Activated T-helper 2 cell treated with anti-CD3 and anti-CD28 coated beads, Interferon-gamma antibody, Interleukin-2, Interleukin-4, amounts not matched to agents 10 μg/mL and 5 μg/mL and 100 μg/mL, durations not matched to agents 14 hours and 24 hours and 36 hours (primary cell): ENCODE data around the gene ARFGAP2. TPM values are rescaled to one million over a fixed set of nuclear protein-coding genes. Genes with fewer than 3 reads are reported as not detected.
"Not testable (repeated sequence)": the region's sequence is repeated elsewhere in the genome, so short reads cannot be mapped to it uniquely, and the experiment has no call there.

Experiments used
- DNase-seq: peaks from one replicate; pipeline ENCODE4 v3.0.0; 2021; ENCODE audit warnings: low spot score
- H3K27ac Mint-ChIP-seq: one replicate; pipeline ENCODE4 v1.8.0; 2021; ENCODE audit warnings: mixed read lengths
- H3K27me3 Mint-ChIP-seq: one replicate; pipeline ENCODE4 v1.8.0; 2021; ENCODE audit warnings: low read depth, mixed read lengths
- H3K36me3 Mint-ChIP-seq: one replicate; pipeline ENCODE4 v1.8.0; 2021; ENCODE audit warnings: low read depth, mixed read lengths
- H3K4me1 Mint-ChIP-seq: one replicate; pipeline ENCODE4 v1.8.0; 2021; ENCODE audit warnings: low read depth, mixed read lengths
- H3K4me3 Mint-ChIP-seq: one replicate; pipeline ENCODE4 v1.8.0; 2021; ENCODE audit warnings: low read depth, mild to moderate bottlenecking, moderate library complexity, mixed read lengths
- H3K9me3 Mint-ChIP-seq: one replicate; pipeline ENCODE4 v1.8.0; 2021; ENCODE audit warnings: mixed read lengths
- intact Hi-C: fragments of 100-400 bp; cut with micrococcal nuclease; formaldehyde crosslinking; loops from one replicate; pipeline ENCODE4 v1.15.1; 2023
- total RNA-seq: library from RNA; stranded (reverse); gene quantifications from 2 replicates; pipeline ENCODE4 v1.2.3, GENCODE V29; 2022

ARFGAP2 gene
- total RNA-seq = 98.6 and 104 TPM in 2 replicates

DNA sequence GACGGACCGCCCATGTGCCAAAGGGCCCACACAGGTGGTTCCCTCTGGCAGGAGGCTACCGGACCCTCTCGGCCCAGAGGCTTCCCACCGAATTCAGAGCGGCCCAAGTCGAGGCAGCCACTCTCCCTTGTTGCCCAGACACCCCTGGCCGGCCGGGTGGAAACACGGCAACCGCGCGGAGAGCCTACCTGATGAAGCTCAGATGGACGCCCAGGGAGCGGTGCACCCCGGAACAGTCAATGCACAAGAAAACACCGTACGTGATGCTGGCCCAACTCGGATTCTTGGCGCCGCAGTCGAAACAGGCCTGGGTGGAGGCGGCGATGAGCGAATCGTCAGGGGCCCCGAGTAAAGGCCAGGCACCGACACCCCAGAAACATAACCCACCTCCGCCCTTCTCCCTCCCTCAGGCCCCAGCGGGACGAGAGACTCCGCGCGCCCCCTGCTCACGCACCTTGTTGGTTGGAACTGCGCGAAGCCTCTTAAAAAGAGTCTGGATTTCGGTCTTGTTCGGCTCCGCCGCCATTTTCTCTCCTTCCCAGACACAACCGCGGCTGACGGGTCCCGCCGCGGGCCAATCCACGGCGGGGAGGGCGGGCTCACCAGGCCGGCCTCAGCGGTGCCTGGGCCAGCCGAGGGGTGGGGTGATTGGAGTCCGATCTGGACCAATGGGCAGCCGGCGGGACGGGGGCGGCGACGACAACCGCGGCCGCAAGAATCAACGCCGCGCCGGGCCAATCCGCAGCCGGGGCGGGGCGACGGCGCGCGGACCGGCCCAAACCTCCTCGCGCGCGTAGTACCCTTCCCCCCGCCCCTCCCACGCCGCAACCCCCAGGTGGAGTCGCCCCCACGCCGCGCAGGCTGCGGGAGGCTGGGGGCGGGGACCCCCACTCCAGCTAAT is at the start of gene ARFGAP2:
ARFGAP2 (minus strand) TSS at position 552 of the 901 bp plus-strand sequence; CDS start at position 526, 26 bp downstream.
- intact Hi-C loops = loop anchor here (1.0 to 5.0 kb wide), 5 partner anchors 38 to 250 kb away; partner anchors contain the start of genes ACP2, DDB2, PSMC3 and SLC39A13
- peak; percentile 95 for DNase-seq
- Mint-ChIP-seq H3K4me3 (peak within 1 kb of the TSS; percentile 97), H3K4me1 (peaks cover 28% of the 10 kb centered on the region), H3K27ac (peak within 1 kb of the TSS; percentile 100), H3K27me3 (no peaks in the 10 kb centered on the region), H3K9me3 (no peaks in the 10 kb centered on the region), H3K36me3 (peaks cover 38% of the 10 kb centered on the region)

DNA sequence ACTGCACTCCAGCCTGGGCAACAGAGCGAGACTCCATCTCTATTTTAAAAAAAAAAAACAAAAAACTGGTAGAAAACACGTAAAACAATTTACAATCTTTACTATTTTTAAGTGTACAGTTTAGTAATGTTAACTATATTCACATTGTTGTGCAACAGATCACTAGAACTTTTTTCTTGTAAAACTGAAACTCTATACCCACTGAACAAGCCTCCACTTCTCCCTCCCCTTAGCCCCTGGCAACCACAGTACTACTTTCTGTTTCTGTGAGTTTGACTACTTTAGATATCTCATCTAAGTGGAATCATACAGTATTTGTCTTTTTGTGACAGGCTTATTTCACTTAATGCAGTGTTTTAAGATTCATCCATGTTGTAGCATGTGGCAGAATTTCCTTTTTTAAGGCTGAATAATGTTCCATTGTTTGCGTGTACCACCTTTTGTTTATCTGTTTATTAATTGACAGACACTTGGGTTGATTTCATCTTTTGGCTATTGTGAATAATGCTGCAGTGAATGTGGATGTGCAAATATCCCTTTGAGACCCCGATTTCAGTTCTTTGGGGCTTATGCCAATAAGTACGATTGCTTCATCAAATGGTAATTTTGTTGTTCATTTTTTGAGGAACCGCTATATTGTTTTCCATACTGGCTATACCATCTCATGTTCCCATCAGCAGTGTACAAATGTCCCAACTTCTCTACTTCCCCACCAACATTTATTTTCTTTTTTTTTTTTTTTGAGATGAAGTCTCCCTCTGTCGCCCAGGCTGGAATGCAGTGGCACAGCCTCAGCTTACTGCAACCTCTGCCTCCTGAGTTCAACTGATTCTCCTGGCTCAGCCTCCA is 49.1 kb upstream of the ARFGAP2 start:
- Mint-ChIP-seq H3K4me3 (peak overlapping the region; percentile 40), H3K9me3 (no peaks in the 10 kb centered on the region), H3K27ac (peak overlapping the region; percentile 84), H3K4me1 (peaks cover 33% of the 10 kb centered on the region), H3K27me3 (no peaks in the 10 kb centered on the region), H3K36me3 (peaks cover 79% of the 10 kb centered on the region)
- intact Hi-C loops = loop anchor here (1.0 kb wide), 1 partner anchor 9 kb away; no protein-coding TSS in a partner anchor
- peak; percentile 34 for DNase-seq

DNA sequence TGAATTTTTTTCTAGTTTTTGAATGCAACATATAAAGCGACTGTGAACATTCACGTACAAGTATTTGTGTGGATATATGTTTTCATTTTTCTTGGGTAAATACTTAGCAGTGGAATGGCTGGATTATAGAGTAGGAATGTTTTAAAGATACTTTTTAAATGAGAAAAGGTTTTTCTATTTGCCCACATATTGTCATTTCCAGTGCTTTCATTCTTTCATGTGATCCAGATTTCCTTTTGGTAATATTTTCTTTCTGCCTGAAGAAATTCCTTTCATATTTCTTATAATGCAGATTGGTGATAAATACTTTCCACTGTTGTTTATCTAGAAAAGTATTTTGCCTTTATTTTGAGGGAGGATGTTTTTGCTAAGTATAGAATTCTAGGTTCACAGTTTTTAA is 46.0 kb upstream of the ARFGAP2 start:
- Mint-ChIP-seq H3K27ac (no peak overlapping the region), H3K9me3 (no peaks in the 10 kb centered on the region), H3K36me3 (peaks cover 85% of the 10 kb centered on the region), H3K4me3 (no peak overlapping the region), H3K4me1 (peaks cover 47% of the 10 kb centered on the region), H3K27me3 (no peaks in the 10 kb centered on the region)
- no peak for DNase-seq
- intact Hi-C loops = no loop called here

DNA sequence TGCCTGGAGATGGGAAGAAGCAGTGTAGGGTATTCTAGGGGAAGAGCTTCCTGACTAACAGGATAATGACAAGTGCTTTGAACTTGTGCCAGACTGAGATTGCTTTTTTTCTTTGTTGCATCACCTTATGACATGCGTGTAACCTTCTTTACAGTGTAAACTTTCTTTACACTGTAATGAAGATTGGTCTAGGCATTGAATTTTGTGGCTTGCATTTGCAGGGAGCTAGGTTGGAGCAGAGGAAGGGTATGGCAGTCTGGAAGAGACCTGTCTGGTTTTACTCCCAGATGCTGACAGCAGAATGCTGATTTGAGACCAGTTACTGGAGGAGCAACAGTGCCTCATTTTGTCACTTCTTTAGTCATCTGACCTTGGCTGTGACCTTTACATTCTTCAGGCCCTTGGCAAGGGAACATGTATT is 43.7 kb upstream of the ARFGAP2 start:
- Mint-ChIP-seq H3K27ac (peak overlapping the region; percentile 80), H3K9me3 (no peaks in the 10 kb centered on the region), H3K36me3 (peaks cover 82% of the 10 kb centered on the region), H3K4me3 (no peak overlapping the region), H3K4me1 (peaks cover 46% of the 10 kb centered on the region), H3K27me3 (no peaks in the 10 kb centered on the region)
- DNase-seq = no peak
- intact Hi-C loops = no loop called here

DNA sequence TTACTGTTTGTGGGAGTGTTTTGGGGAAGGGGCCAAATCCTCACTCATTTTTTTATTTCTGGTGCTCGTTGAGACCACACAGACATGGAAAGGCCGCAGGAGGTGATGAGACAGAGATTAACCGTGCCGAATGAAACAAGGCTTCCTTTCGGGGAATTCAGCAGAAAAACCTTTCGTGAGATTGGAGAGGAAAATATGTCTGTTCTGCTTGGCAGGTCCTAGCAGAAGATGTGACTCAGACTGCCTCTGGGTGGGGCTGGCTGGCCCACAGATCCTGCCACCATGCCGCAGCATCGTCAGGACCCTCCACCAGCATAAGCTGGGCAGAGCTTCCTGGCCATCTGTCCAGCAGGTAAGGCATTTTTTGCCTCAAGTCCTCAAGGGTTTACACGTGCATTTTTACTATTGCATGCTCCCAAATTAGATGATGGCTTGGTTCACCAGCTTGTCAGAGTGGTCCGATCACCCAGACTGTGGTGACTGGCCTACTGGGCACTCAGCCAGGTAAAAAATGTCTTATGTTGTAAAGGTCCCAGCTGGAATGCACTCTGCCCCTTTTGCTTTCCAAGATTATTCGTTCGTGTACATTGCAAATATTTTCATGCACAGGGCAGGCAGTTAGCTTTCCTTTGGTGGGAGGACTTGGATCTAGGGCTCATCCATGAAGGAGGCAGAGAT is 39.6 kb upstream of the ARFGAP2 start:
- peaks cover 35% of the 10 kb centered on the region for H3K4me1 Mint-ChIP-seq
- DNase-seq = peak; percentile 50
- peaks cover 56% of the 10 kb centered on the region for H3K36me3 Mint-ChIP-seq
- intact Hi-C loops = loop anchor here (1.0 to 2.0 kb wide), 2 partner anchors 9 to 21 kb away; no protein-coding TSS in a partner anchor
- H3K4me3 Mint-ChIP-seq = peak overlapping the region; percentile 95
- H3K9me3 Mint-ChIP-seq = no peaks in the 10 kb centered on the region
- H3K27ac Mint-ChIP-seq = peak overlapping the region; percentile 98
- H3K27me3 Mint-ChIP-seq = no peaks in the 10 kb centered on the region

DNA sequence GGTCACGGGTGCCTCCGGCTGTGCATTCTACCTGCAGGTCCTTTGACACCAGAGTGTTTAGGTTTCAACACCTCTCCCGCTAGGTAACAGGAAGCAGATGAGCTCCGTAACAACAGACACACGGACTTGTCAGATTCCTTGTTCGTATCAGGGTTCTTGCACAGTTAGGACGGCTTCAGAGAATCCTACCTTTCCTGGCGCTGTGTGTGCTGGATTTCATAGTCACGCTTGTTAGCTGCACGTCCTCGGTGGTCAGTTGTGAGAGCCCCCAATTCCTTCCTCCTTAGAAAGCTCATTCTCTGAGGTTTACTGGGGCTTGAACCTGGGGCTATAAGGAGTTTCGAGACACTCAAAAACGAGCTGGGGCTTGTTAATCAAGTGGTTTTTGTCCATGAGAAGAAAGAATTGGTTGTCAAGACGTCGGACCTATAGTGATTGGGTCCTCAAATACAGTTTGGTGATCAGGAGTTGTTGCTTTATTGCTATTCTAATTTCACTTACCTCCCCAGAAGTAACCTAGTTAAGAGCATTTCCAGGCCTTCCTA is 38.8 kb upstream of the ARFGAP2 start:
- Mint-ChIP-seq H3K27me3 (no peaks in the 10 kb centered on the region), H3K9me3 (no peaks in the 10 kb centered on the region), H3K27ac (peak overlapping the region; percentile 98), H3K36me3 (peaks cover 48% of the 10 kb centered on the region), H3K4me3 (peak overlapping the region; percentile 95), H3K4me1 (peaks cover 34% of the 10 kb centered on the region)
- no peak for DNase-seq
- intact Hi-C loops = loop anchor here (1.0 kb wide), 1 partner anchor 193 kb away; the partner anchor contains the start of gene SLC39A13

DNA sequence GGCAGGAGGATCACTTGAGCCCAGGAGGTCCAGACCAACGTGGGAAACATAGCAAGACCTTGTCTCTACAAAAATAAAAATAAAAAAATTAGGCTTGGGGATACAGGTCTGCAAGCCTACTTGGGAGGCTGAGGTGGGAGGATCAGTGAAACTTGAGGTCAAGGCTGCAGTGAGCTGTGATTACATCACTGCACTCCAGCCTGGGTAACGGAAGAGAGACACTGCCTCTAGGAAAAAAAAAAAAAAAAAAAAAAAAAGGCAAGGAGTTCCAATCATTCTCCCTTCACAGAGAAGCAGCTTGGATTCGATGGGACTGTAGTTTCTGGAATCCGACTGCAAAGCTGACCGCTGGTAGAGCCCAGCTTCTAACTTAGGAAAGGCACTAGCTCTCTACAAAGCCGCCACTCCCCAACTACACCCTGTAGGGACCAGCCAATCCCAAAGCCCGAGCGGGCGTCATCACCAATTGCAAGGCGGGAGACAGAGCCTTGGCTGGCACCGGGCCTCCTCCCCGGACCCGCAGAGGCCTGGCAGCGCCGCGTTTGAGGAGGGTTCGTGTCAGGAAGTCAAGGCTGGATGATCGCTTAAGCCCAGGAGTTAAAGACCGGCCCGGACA is 37.4 kb upstream of the ARFGAP2 start:
- Mint-ChIP-seq H3K9me3 (no peaks in the 10 kb centered on the region), H3K27me3 (no peaks in the 10 kb centered on the region), H3K27ac (peak overlapping the region; percentile 100), H3K36me3 (peaks cover 35% of the 10 kb centered on the region), H3K4me1 (peaks cover 28% of the 10 kb centered on the region), H3K4me3 (peak overlapping the region; percentile 95)
- intact Hi-C loops = loop anchor here (1.0 kb wide), 3 partner anchors 28 to 55 kb away; partner anchors contain the start of gene PACSIN3
- peak; percentile 79 for DNase-seq

DNA sequence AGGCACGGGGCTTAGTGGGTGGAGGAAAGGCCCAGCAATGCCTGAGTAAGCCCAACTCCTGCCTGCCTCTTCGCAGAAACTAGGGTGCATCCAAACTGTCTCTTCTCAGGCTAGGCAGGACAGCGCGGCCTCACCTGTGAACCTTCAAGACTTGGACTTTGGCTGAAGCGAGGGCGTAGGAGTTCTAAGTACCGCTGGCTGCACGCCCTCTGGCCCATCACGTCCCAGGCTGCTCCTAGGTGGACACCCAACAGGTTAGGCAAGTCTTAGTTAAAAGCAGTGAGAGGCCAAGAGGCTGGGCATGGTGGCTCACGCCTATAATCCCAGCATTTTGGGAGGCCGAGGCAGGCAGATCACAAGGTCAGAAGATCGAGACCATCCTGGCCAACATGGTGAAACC is 36.3 kb upstream of the ARFGAP2 start:
- H3K4me1 Mint-ChIP-seq = peaks cover 20% of the 10 kb centered on the region
- H3K4me3 Mint-ChIP-seq = no peak overlapping the region
- peaks cover 24% of the 10 kb centered on the region for H3K36me3 Mint-ChIP-seq
- intact Hi-C loops = no loop called here
- no peaks in the 10 kb centered on the region for H3K9me3 Mint-ChIP-seq
- DNase-seq = no peak
- no peaks in the 10 kb centered on the region for H3K27me3 Mint-ChIP-seq
- peak overlapping the region; percentile 17 for H3K27ac Mint-ChIP-seq

DNA sequence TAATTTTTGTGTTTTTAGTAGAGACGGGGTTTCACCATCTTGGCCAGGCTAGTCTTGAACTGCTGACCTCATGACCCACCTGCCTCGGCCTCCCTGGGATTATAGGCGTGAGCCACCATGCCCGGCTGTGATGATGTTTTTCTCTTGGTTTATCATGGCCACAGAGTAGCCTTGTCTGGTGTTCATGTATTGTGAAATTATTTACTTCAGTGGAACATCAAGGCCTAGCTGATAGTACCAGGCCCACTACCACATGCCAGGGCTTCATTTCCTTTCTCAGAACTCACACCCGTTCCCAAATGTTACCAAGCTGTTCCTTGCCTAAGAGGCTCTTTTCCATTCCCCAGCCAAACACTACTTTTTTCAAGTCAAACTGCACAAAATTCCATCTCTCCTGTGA is 31.9 kb upstream of the ARFGAP2 start:
- no peak for DNase-seq
- Mint-ChIP-seq H3K27me3 (peaks cover 3% of the 10 kb centered on the region), H3K9me3 (no peaks in the 10 kb centered on the region), H3K27ac (no peak overlapping the region), H3K4me3 (no peak overlapping the region), H3K36me3 (no peaks in the 10 kb centered on the region), H3K4me1 (peaks cover 9% of the 10 kb centered on the region)
- intact Hi-C loops = no loop called here

DNA sequence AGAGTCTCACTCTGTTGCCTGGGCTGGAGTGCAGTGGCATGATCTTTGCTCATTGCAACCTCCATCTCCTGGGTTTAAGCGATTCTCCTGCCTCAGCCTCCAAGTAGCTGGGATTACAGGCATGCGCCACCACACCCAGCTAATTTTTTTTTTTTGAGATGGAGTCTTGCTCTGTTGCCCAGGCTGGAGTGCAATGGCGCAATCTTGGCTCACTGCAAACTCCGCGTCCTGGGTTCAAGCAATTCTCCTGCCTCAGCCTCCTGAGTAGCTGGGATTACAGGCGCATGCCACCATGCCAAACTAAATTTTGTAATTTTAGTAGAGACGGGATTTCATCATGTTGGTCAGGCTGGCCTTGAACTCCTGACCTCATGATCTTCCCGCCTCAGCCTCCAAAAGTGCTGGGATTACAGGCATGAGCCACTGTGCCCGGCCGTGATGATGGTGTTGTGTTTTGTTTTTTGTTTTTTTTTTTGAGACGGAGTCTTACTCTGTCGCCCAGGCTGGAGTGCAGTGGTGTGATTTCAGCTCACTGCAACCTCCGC is 31.4 kb upstream of the ARFGAP2 start:
- H3K27ac Mint-ChIP-seq, intact Hi-C loops, H3K27me3 Mint-ChIP-seq, H3K4me3 Mint-ChIP-seq, H3K36me3 Mint-ChIP-seq, H3K4me1 Mint-ChIP-seq, H3K9me3 Mint-ChIP-seq, DNase-seq: not testable (repeated sequence)

DNA sequence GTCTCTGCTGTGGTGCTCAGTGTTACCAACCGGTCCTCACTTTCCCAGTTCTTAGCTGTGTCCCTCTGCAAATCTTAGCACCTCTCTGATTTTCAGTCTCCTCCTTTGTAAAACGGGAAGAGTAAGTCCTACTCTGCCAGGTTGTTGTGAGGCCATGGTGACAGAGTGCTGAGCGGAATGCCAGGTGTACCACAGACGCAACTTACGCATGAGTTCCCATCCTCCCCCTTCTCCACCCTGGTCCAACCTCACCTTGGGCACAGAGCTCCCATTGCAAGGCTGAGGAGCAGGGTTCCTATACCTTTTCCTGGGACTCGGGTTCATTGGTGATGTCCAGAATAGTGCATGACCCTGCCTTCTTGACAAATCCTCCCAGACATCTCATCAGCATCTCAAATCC is 30.8 kb upstream of the ARFGAP2 start:
- Mint-ChIP-seq H3K27me3 (peaks cover 3% of the 10 kb centered on the region), H3K9me3 (no peaks in the 10 kb centered on the region), H3K36me3 (no peaks in the 10 kb centered on the region), H3K4me3 (no peak overlapping the region), H3K4me1 (peaks cover 7% of the 10 kb centered on the region), H3K27ac (no peak overlapping the region)
- intact Hi-C loops = no loop called here
- no peak for DNase-seq
